Measurements from ENCODE around the gene OS9.

The OS9 gene

DNA sequence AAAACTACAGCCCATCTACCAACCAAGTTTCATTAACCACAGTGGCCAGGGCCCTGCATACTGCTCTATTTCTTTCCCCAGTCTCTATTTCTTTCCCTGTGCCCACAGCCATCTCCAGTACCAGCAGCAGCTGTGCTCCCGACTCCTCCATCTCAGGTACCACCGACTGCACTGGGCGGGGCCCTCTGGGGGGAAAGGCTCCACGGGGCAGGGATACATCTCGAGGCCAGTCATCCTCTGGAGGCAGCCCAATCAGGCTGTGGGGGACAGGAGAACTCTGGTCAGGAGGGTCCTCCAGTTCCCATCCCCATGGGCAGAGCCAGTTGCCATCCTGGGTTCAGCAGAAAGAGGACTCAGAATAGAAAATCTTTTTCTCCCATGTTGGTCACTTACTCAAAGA, 55.1 kb downstream of the OS9 start:
- Histone ChIP-seq H3K27ac (ENCODE audit: low read depth, low read length) (no peak overlapping the region), H3K27me3 (ENCODE audit: insufficient read depth, low read length) (peaks cover 12% of the 10 kb centered on the region), H3K9me3 (ENCODE audit: insufficient read depth, low read depth, low read length) (no peaks in the 10 kb centered on the region), H3K9ac (ENCODE audit: low read depth, low read length) (no peak overlapping the region), H3K4me1 (ENCODE audit: insufficient read depth, low read length) (peaks cover 11% of the 10 kb centered on the region), H3K36me3 (ENCODE audit: insufficient read depth, low read length) (peaks cover 49% of the 10 kb centered on the region), H3K4me3 (ENCODE audit: low read length) (no peak overlapping the region)
- WGBS: 96% methylated on average over 5 of the region's 5 CpGs

DNA sequence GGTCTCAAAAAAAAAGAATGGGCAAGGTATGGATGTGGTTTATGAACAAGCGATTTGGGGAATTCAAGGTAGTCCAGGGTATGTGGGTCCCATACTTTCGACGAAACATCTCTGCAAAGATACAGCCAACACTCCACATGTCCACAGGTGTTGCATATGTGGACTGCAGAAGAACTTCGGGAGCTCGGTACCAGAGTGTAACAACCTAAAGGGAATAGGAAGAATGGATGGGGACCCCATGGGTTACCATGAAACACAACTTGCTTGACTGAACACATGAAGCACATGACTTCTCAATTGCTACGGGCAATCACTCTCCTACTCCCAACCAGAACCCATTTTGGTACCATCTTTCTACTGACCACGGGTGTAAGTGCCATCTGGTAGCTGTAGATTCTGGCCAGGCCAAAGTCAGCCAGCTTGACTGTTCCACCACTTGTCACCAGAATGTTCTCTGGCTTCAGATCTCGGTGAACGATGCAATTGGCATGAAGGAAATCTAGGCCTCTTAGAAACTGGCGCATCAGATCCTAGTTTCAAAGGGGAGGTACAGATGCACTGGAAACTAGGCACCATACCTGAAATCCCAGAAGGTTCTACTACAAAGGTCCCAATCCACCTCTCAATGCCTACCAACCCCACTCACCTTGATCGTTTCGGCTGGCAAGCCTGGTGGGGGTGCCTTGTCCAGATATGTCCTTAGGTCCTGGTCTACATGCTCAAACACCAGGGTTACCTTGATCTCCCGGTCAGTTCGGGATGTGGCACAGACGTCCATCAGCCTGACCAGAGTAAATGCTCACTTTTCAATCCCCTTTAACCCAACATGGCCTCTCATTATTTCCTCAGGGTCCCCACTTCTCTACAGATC, 56.9 kb downstream of the OS9 start:
- H3K4me3 ChIP-seq (ENCODE audit: low read length): peak overlapping the region; percentile 87
- peaks cover 22% of the 10 kb centered on the region for H3K27me3 ChIP-seq (ENCODE audit: insufficient read depth, low read length)
- no peak overlapping the region; the same call in 1 of the 2 replicates for H3K27ac ChIP-seq (ENCODE audit: low read depth, low read length)
- 91% methylated on average over 15 of the region's 15 CpGs for WGBS
- peaks cover 12% of the 10 kb centered on the region for H3K4me1 ChIP-seq (ENCODE audit: insufficient read depth, low read length)
- peaks cover 48% of the 10 kb centered on the region for H3K36me3 ChIP-seq (ENCODE audit: insufficient read depth, low read length)
- H3K9me3 ChIP-seq (ENCODE audit: insufficient read depth, low read depth, low read length): no peaks in the 10 kb centered on the region
- peak overlapping the region; percentile 94 for H3K9ac ChIP-seq (ENCODE audit: low read depth, low read length)

DNA sequence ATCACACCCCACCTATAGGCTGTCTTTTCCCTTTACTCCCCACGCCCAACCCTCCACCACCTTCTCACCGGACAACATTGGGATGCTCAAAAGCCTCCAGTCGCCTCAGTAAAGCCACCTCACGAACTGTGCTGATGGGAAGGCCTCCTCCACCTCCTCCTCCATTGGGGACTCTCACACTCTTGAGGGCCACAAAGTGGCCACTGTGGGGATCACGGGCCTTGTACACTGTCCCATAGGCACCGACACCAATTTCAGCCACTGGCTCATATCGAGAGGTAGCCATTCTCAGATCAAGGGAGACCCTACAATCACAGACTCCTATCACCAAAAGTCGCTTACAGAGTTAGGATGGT, 57.5 kb downstream of the OS9 start:
- Histone ChIP-seq H3K9ac (ENCODE audit: low read depth, low read length) (peak overlapping the region; percentile 94), H3K36me3 (ENCODE audit: insufficient read depth, low read length) (peaks cover 42% of the 10 kb centered on the region), H3K27ac (ENCODE audit: low read depth, low read length) (peak overlapping the region; percentile 70; the same call in 1 of the 2 replicates), H3K27me3 (ENCODE audit: insufficient read depth, low read length) (peaks cover 28% of the 10 kb centered on the region), H3K4me3 (ENCODE audit: low read length) (peak overlapping the region; percentile 87), H3K4me1 (ENCODE audit: insufficient read depth, low read length) (peaks cover 17% of the 10 kb centered on the region), H3K9me3 (ENCODE audit: insufficient read depth, low read depth, low read length) (no peaks in the 10 kb centered on the region)
- WGBS: 10% methylated on average over 8 of the region's 8 CpGs

DNA sequence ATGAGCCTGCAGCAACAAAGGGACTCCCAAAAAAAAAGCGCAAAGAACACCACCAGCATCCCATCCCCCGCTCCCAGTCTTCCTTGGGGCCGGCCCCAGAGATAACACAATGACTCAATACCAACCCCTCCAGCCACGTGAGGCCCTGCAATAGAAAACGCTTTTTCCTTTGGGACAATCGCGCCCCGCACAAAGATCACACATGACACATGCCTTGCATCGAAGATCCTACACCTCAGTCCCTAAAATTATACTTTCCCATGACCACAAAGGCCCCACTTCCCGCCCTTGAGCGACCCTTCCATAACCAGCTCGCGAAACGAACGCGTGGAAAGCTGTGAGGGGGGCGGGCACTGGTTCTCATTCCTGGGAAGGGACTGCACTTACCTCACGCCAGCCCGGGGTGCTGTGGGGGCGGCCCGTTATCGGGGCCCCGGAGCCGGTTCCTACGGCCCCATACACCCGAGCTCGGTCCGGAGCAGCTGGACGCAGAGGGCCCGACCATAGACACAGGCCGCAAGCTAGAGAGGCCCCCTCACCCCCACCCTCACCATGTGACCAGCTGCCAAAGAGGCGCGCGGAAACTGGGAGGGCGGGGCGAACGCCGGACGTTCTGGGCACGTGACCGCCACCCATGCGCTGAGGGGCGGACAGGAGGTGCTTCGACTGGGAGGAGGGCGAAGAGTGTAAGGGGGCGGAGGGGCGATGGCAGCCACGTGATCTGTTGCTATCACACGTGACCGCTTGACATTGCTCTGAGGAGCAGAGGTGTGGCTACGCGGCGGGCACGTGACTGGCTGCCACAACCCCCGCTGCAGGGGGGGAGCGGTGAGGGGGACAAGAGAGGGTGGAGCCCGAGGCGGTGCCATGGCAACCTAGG, 58.1 kb downstream of the OS9 start, which contains the start of gene CDK4:
TSS of gene CDK4 (minus strand) at position 523 of the 880 bp plus-strand sequence. CDS start 593 bp downstream, outside the sequence.
- WGBS: under 1% methylated on average over 58 of the region's 58 CpGs
- H3K4me3 ChIP-seq (ENCODE audit: low read length): peak within 1 kb of the TSS; percentile 87
- peaks cover 18% of the 10 kb centered on the region for H3K4me1 ChIP-seq (ENCODE audit: insufficient read depth, low read length)
- peaks cover 36% of the 10 kb centered on the region for H3K36me3 ChIP-seq (ENCODE audit: insufficient read depth, low read length)
- peaks cover 35% of the 10 kb centered on the region for H3K27me3 ChIP-seq (ENCODE audit: insufficient read depth, low read length)
- peak within 1 kb of the TSS; percentile 94 for H3K9ac ChIP-seq (ENCODE audit: low read depth, low read length)
- peak within 1 kb of the TSS; percentile 70 for H3K27ac ChIP-seq (ENCODE audit: low read depth, low read length)
- H3K9me3 ChIP-seq (ENCODE audit: insufficient read depth, low read depth, low read length): no peaks in the 10 kb centered on the region

DNA sequence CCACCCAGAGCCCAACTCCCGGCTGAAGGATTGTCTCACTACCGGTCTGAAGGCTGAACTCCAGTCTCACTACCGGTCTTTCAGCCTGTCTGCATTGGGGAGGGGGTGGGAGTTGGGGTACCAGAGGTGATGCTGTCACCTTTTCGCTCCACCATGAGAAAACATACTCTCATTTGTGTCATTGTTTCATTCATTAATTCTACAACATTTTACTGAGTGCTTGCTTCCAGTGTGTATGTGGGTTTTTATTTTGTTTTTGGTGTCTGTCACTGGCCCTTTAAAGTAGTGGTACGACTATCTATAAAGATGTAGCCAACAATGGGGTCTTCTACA, 58.7 kb downstream of the OS9 start:
- peaks cover 41% of the 10 kb centered on the region for H3K27me3 ChIP-seq (ENCODE audit: insufficient read depth, low read length)
- no peak overlapping the region for H3K9ac ChIP-seq (ENCODE audit: low read depth, low read length)
- peaks cover 30% of the 10 kb centered on the region for H3K36me3 ChIP-seq (ENCODE audit: insufficient read depth, low read length)
- H3K4me3 ChIP-seq (ENCODE audit: low read length): peak overlapping the region; percentile 37
- H3K27ac ChIP-seq (ENCODE audit: low read depth, low read length): no peak overlapping the region
- WGBS: 9% methylated on average over 4 of the region's 5 CpGs
- no peaks in the 10 kb centered on the region for H3K9me3 ChIP-seq (ENCODE audit: insufficient read depth, low read depth, low read length)
- H3K4me1 ChIP-seq (ENCODE audit: insufficient read depth, low read length): peaks cover 18% of the 10 kb centered on the region

DNA sequence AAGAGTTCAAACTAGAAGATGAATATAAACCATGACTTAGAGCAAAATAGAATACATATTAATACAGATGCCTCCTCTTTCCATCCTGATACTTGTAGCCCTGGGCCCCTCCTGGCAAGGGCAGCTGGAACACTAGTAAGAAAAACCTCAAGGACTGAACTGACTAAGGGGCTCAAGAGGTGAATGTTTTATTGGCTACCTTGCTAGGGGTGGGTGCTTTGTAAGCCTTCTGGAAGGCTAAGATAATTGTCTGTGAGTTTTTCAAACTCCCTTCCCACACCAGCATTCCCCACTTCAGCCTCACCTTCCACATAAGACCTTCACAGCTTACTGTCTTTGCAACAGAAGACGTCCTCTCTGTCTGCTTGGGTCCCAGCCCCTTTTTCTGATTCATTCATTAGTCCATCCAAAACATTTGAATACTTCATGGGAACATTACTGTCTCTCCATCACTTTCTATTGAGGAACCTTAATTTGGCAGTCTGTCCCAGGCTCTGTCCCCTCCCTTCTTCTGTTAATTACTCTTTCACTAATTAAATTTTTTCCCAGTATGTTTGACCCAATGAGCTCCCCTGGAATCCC, 59.9 kb downstream of the OS9 start:
- Histone ChIP-seq H3K9ac (ENCODE audit: low read depth, low read length) (no peak overlapping the region), H3K9me3 (ENCODE audit: insufficient read depth, low read depth, low read length) (no peaks in the 10 kb centered on the region), H3K27ac (ENCODE audit: low read depth, low read length) (no peak overlapping the region), H3K4me3 (ENCODE audit: low read length) (peak overlapping the region; percentile 74), H3K36me3 (ENCODE audit: insufficient read depth, low read length) (peaks cover 19% of the 10 kb centered on the region), H3K4me1 (ENCODE audit: insufficient read depth, low read length) (peaks cover 18% of the 10 kb centered on the region), H3K27me3 (ENCODE audit: insufficient read depth, low read length) (peaks cover 47% of the 10 kb centered on the region)
- WGBS: 14% methylated on average over 1 of the region's 1 CpG

DNA sequence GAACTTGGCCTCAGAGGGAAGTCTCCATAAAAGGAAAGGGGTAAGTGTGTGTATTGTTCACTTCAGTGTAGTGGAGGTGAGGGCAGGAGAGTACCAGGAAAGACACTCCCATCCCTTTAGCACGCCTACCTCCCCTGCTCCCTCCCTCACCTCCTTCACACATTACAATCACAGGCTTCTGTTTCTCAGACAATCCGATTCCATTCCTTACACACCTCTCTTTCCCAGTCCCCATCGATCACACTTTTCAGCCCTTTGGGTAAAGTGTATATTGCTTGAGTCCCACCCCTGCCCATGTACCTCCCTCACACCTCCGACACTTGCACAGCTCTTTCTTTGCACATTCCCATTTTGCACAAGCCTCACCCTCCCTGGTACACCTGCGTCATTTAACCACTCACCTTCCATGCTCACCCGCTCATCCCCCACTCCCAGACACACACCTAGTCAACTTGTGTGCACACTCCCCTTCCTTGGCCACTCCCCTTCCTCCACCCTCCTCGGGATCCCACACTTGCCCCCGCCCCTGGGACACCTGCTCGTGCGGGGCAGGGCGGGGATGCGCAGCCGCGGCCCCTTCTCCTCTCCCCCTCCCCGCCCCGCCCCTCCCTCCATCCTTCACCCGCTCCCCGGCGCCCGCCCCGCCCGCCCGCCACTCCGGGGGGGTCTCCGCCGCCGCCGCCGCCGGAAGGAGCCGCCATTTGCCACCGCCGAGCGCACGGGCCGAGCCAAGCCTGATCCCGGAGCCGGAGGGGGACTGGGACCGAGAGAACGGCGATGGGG, 60.7 kb downstream of the OS9 start, which contains the start of gene MARCHF9:
TSS of gene MARCHF9 (plus strand) at position 693 of the 783 bp plus-strand sequence. CDS start 426 bp downstream, outside the sequence.
- Histone ChIP-seq H3K27me3 (ENCODE audit: insufficient read depth, low read length) (peaks cover 47% of the 10 kb centered on the region), H3K9me3 (ENCODE audit: insufficient read depth, low read depth, low read length) (no peaks in the 10 kb centered on the region), H3K9ac (ENCODE audit: low read depth, low read length) (no peak within 1 kb of the TSS), H3K4me1 (ENCODE audit: insufficient read depth, low read length) (peaks cover 18% of the 10 kb centered on the region), H3K27ac (ENCODE audit: low read depth, low read length) (no peak within 1 kb of the TSS), H3K36me3 (ENCODE audit: insufficient read depth, low read length) (peaks cover 12% of the 10 kb centered on the region), H3K4me3 (ENCODE audit: low read length) (peak within 1 kb of the TSS; percentile 74)
- under 1% methylated on average over 34 of the region's 41 CpGs for WGBS

DNA sequence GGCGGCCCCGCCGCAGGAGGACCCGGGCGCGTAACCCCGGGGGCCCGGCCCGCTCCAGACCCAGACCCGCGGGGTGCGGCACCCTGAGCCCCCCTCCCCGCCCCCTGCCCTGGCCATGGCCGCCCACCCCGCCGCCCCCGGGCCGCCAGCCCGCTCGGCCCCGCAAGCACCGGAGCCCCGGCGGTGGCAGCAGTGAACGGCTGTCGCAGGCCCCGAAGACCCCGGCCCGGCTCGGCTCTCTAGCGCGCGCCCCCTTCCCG, 61.2 kb downstream of the OS9 start:
- peak overlapping the region; percentile 43 for H3K4me3 ChIP-seq (ENCODE audit: low read length)
- H3K4me1 ChIP-seq (ENCODE audit: insufficient read depth, low read length): peaks cover 18% of the 10 kb centered on the region

DNA sequence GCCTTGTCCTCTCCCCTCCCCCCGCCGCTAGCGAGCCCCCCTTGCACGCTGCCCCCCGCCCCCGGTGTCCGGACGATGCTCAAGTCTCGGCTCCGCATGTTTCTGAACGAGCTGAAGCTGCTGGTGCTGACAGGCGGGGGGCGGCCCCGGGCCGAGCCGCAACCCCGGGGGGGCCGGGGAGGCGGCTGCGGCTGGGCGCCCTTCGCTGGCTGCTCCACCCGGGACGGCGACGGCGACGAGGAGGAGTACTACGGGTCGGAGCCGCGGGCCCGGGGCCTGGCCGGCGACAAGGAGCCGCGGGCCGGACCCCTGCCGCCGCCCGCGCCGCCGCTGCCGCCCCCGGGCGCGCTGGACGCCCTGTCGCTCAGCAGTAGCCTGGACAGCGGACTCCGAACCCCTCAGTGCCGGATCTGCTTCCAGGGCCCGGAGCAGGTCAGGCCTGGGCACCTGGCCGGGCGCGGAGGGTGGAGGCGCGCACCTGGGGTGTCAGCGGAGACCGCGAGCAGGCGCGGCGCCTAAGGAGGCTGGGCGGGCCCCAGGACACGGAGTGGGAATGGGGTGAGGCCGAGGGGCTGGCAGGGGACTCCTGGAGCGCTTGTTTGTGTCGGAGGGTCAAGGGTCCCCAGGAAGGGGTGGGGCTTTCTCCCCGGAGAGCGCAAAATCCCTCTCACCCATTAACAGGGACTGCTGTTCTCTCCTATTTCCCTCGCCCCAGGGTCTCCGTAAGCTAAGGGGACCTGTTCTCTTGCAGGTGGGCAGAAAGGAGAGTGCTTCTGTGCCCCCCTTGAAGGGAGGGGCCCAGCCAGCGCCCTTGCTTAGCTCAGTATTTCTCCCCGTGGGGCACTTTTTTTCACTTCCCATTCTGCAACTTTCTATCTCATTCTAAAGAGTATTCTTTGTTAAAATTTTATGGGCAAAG, 61.8 kb downstream of the OS9 start:
- Histone ChIP-seq H3K27ac (ENCODE audit: low read depth, low read length) (no peak overlapping the region), H3K9me3 (ENCODE audit: insufficient read depth, low read depth, low read length) (no peaks in the 10 kb centered on the region), H3K4me3 (ENCODE audit: low read length) (peak overlapping the region; percentile 47), H3K27me3 (ENCODE audit: insufficient read depth, low read length) (peaks cover 47% of the 10 kb centered on the region), H3K36me3 (ENCODE audit: insufficient read depth, low read length) (peaks cover 4% of the 10 kb centered on the region), H3K4me1 (ENCODE audit: insufficient read depth, low read length) (peaks cover 18% of the 10 kb centered on the region), H3K9ac (ENCODE audit: low read depth, low read length) (no peak overlapping the region)
- WGBS: under 1% methylated on average over 75 of the region's 76 CpGs

More for the DNA sequence above, 61.2 kb downstream of the OS9 start:
- H3K27ac ChIP-seq (ENCODE audit: low read depth, low read length): no peak overlapping the region
- under 1% methylated on average over 33 of the region's 34 CpGs for WGBS
- H3K9ac ChIP-seq (ENCODE audit: low read depth, low read length): no peak overlapping the region
- H3K27me3 ChIP-seq (ENCODE audit: insufficient read depth, low read length): peaks cover 47% of the 10 kb centered on the region
- peaks cover 9% of the 10 kb centered on the region for H3K36me3 ChIP-seq (ENCODE audit: insufficient read depth, low read length)
- H3K9me3 ChIP-seq (ENCODE audit: insufficient read depth, low read depth, low read length): no peaks in the 10 kb centered on the region
